ENCODE measurements around the gene LMOD1.

The LMOD1 gene

GRCh38 chr1:201939148-201939547 is 7.2 kb downstream of the LMOD1 start:
- Histone ChIP-seq H2BK5ac (ENCODE audit: low read length) (no peak overlapping the region), H3K14ac (ENCODE audit: low read length) (no peak overlapping the region), H3K4me1 (ENCODE audit: control insufficient read depth in 2 of 2, insufficient read depth in 1 of 2, low read depth in 1 of 2, low read length in 2 of 2) (peaks cover 9 to 12% of the 10 kb centered on the region in 2 donors), H2AK5ac (ENCODE audit: low read depth, low read length) (no peak overlapping the region), H3K4me2 (ENCODE audit: insufficient read depth, low read length, poor library complexity, severe bottlenecking) (no peak overlapping the region), H4K91ac (ENCODE audit: low read depth, low read length, poor library complexity) (no peak overlapping the region), H2BK15ac (ENCODE audit: low read length) (no peak overlapping the region), H3K79me1 (ENCODE audit: low read depth, low read length) (no peaks in the 10 kb centered on the region), H3K36me3 (replicated peaks in 1 of 2; ENCODE audit: control insufficient read depth in 2 of 2, insufficient read depth in 2 of 2, low read length in 2 of 2) (no peaks in the 10 kb centered on the region), H2AFZ (ENCODE audit: low read length) (no peak overlapping the region), H2BK120ac (ENCODE audit: low read depth, low read length) (no peak overlapping the region), H3K18ac (ENCODE audit: low read length) (no peak overlapping the region), H2BK12ac (ENCODE audit: low read length) (no peak overlapping the region), H3K9ac (ENCODE audit: low read depth, low read length, poor library complexity) (no peak overlapping the region), H3K9me3 (replicated peaks in 1 of 2; ENCODE audit: control insufficient read depth in 2 of 2, insufficient read depth in 1 of 2, low read depth in 1 of 2, low read length in 2 of 2) (no peaks in the 10 kb centered on the region), H3K23ac (ENCODE audit: low read depth, low read length, poor library complexity) (no peak overlapping the region), H3K27me3 (ENCODE audit: control insufficient read depth in 3 of 3, insufficient read depth in 3 of 3, low read depth in 1 of 3, low read length in 3 of 3) (peaks cover 0 to 18% (median 0%) of the 10 kb centered on the region in 3 experiments), H3K4ac (ENCODE audit: low read length) (no peak overlapping the region), H4K8ac (ENCODE audit: low read depth, low read length) (no peak overlapping the region), H3K4me3 (ENCODE audit: low read length in 2 of 2) (no peak overlapping the region), H3K27ac (replicated peaks; ENCODE audit: low read length) (no peak overlapping the region)
- no CpG with 5 or more reads among the region's 4 CpGs for WGBS, 2 donors (ENCODE audit: extremely low coverage in 2 of 2, insufficient read length in 2 of 2, insufficient replicate concordance in 1 of 2)
- DNase-seq (ENCODE audit: low spot score) = no peak

GRCh38 chr1:201938440-201939035 is 7.8 kb downstream of the LMOD1 start:
- H3K79me1 ChIP-seq (ENCODE audit: low read depth, low read length) = no peaks in the 10 kb centered on the region
- no peaks in the 10 kb centered on the region for H3K36me3 ChIP-seq (replicated peaks in 1 of 2; ENCODE audit: control insufficient read depth in 2 of 2, insufficient read depth in 2 of 2, low read length in 2 of 2)
- no peak overlapping the region for H2BK12ac ChIP-seq (ENCODE audit: low read length)
- H2BK15ac ChIP-seq (ENCODE audit: low read length) = no peak overlapping the region
- no peak overlapping the region for H3K14ac ChIP-seq (ENCODE audit: low read length)
- no peak overlapping the region for H4K8ac ChIP-seq (ENCODE audit: low read depth, low read length)
- no peak overlapping the region for H3K27ac ChIP-seq (replicated peaks; ENCODE audit: low read length)
- H3K23ac ChIP-seq (ENCODE audit: low read depth, low read length, poor library complexity) = no peak overlapping the region
- H2BK5ac ChIP-seq (ENCODE audit: low read length) = no peak overlapping the region
- H3K9ac ChIP-seq (ENCODE audit: low read depth, low read length, poor library complexity) = no peak overlapping the region
- H2BK120ac ChIP-seq (ENCODE audit: low read depth, low read length) = no peak overlapping the region
- no peak overlapping the region for H3K4me3 ChIP-seq (ENCODE audit: low read length in 2 of 2)
- no peak overlapping the region for H4K91ac ChIP-seq (ENCODE audit: low read depth, low read length, poor library complexity)
- H2AK5ac ChIP-seq (ENCODE audit: low read depth, low read length) = no peak overlapping the region
- peaks cover 0 to 13% (median 0%) of the 10 kb centered on the region in 3 experiments for H3K27me3 ChIP-seq (ENCODE audit: control insufficient read depth in 3 of 3, insufficient read depth in 3 of 3, low read depth in 1 of 3, low read length in 3 of 3)
- no peak overlapping the region for H3K4me2 ChIP-seq (ENCODE audit: insufficient read depth, low read length, poor library complexity, severe bottlenecking)
- H3K4ac ChIP-seq (ENCODE audit: low read length) = no peak overlapping the region
- no peaks in the 10 kb centered on the region for H3K9me3 ChIP-seq (replicated peaks in 1 of 2; ENCODE audit: control insufficient read depth in 2 of 2, insufficient read depth in 1 of 2, low read depth in 1 of 2, low read length in 2 of 2)
- peak overlapping the region; percentile 52 for H2AFZ ChIP-seq (ENCODE audit: low read length)
- no CpG with 5 or more reads among the region's 4 CpGs for WGBS, 2 donors (ENCODE audit: extremely low coverage in 2 of 2, insufficient read length in 2 of 2, insufficient replicate concordance in 1 of 2)
- DNase-seq (ENCODE audit: low spot score) = no peak
- peaks cover 11 to 16% of the 10 kb centered on the region in 2 donors for H3K4me1 ChIP-seq (ENCODE audit: control insufficient read depth in 2 of 2, insufficient read depth in 1 of 2, low read depth in 1 of 2, low read length in 2 of 2)
- no peak overlapping the region for H3K18ac ChIP-seq (ENCODE audit: low read length)

GRCh38 chr1:201937624-201938213 is 8.6 kb downstream of the LMOD1 start:
- 100% methylated on average over 2 of the region's 5 CpGs; no CpG with 5 or more reads in 1 of the 2 donors for WGBS, 2 donors (ENCODE audit: extremely low coverage in 2 of 2, insufficient read length in 2 of 2, insufficient replicate concordance in 1 of 2)
- Histone ChIP-seq H3K4ac (ENCODE audit: low read length) (no peak overlapping the region), H3K4me2 (ENCODE audit: insufficient read depth, low read length, poor library complexity, severe bottlenecking) (no peak overlapping the region), H3K23ac (ENCODE audit: low read depth, low read length, poor library complexity) (no peak overlapping the region), H2BK120ac (ENCODE audit: low read depth, low read length) (no peak overlapping the region), H3K36me3 (replicated peaks in 1 of 2; ENCODE audit: control insufficient read depth in 2 of 2, insufficient read depth in 2 of 2, low read length in 2 of 2) (no peaks in the 10 kb centered on the region), H2AK5ac (ENCODE audit: low read depth, low read length) (no peak overlapping the region), H3K4me3 (ENCODE audit: low read length in 2 of 2) (no peak overlapping the region), H3K14ac (ENCODE audit: low read length) (no peak overlapping the region), H3K79me1 (ENCODE audit: low read depth, low read length) (no peaks in the 10 kb centered on the region), H3K9ac (ENCODE audit: low read depth, low read length, poor library complexity) (no peak overlapping the region), H3K27ac (replicated peaks; ENCODE audit: low read length) (no peak overlapping the region), H4K91ac (ENCODE audit: low read depth, low read length, poor library complexity) (no peak overlapping the region), H3K9me3 (replicated peaks in 1 of 2; ENCODE audit: control insufficient read depth in 2 of 2, insufficient read depth in 1 of 2, low read depth in 1 of 2, low read length in 2 of 2) (no peaks in the 10 kb centered on the region), H3K18ac (ENCODE audit: low read length) (no peak overlapping the region), H2BK12ac (ENCODE audit: low read length) (no peak overlapping the region), H2BK15ac (ENCODE audit: low read length) (no peak overlapping the region), H3K27me3 (ENCODE audit: control insufficient read depth in 3 of 3, insufficient read depth in 3 of 3, low read depth in 1 of 3, low read length in 3 of 3) (peaks cover 0 to 9% (median 0%) of the 10 kb centered on the region in 3 experiments), H2BK5ac (ENCODE audit: low read length) (no peak overlapping the region), H4K8ac (ENCODE audit: low read depth, low read length) (no peak overlapping the region), H3K4me1 (ENCODE audit: control insufficient read depth in 2 of 2, insufficient read depth in 1 of 2, low read depth in 1 of 2, low read length in 2 of 2) (peaks cover 11 to 16% of the 10 kb centered on the region in 2 donors), H2AFZ (ENCODE audit: low read length) (no peak overlapping the region)
- no peak for DNase-seq (ENCODE audit: low spot score)

GRCh38 chr1:201933840-201934430 is 12.4 kb downstream of the LMOD1 start:
- peaks cover 0 to 3% of the 10 kb centered on the region in 2 donors for H3K9me3 ChIP-seq (replicated peaks in 1 of 2; ENCODE audit: control insufficient read depth in 2 of 2, insufficient read depth in 1 of 2, low read depth in 1 of 2, low read length in 2 of 2)
- no peak overlapping the region for H3K27ac ChIP-seq (replicated peaks; ENCODE audit: low read length)
- H3K27me3 ChIP-seq (ENCODE audit: control insufficient read depth in 3 of 3, insufficient read depth in 3 of 3, low read depth in 1 of 3, low read length in 3 of 3) = peaks cover 0 to 23% (median 1%) of the 10 kb centered on the region in 3 experiments
- no peak overlapping the region for H3K4ac ChIP-seq (ENCODE audit: low read length)
- DNase-seq (ENCODE audit: low spot score) = no peak
- H2BK15ac ChIP-seq (ENCODE audit: low read length) = no peak overlapping the region
- H4K8ac ChIP-seq (ENCODE audit: low read depth, low read length) = no peak overlapping the region
- H4K91ac ChIP-seq (ENCODE audit: low read depth, low read length, poor library complexity) = no peak overlapping the region
- H3K79me1 ChIP-seq (ENCODE audit: low read depth, low read length) = no peaks in the 10 kb centered on the region
- no peaks in the 10 kb centered on the region for H3K36me3 ChIP-seq (replicated peaks in 1 of 2; ENCODE audit: control insufficient read depth in 2 of 2, insufficient read depth in 2 of 2, low read length in 2 of 2)
- no peak overlapping the region for H2BK5ac ChIP-seq (ENCODE audit: low read length)
- no peak overlapping the region for H2AK5ac ChIP-seq (ENCODE audit: low read depth, low read length)
- H3K9ac ChIP-seq (ENCODE audit: low read depth, low read length, poor library complexity) = no peak overlapping the region
- no peak overlapping the region for H2BK120ac ChIP-seq (ENCODE audit: low read depth, low read length)
- no peak overlapping the region for H3K4me3 ChIP-seq (ENCODE audit: low read length in 2 of 2)
- H3K14ac ChIP-seq (ENCODE audit: low read length) = no peak overlapping the region
- peak overlapping the region; percentile 76 for H2AFZ ChIP-seq (ENCODE audit: low read length)
- H3K4me2 ChIP-seq (ENCODE audit: insufficient read depth, low read length, poor library complexity, severe bottlenecking) = no peak overlapping the region
- whole genome bisulfite sequencing, 2 donors (ENCODE audit: extremely low coverage in 2 of 2, insufficient read length in 2 of 2, insufficient replicate concordance in 1 of 2) = no CpG with 5 or more reads among the region's 5 CpGs
- no peak overlapping the region for H3K18ac ChIP-seq (ENCODE audit: low read length)
- no peak overlapping the region for H2BK12ac ChIP-seq (ENCODE audit: low read length)
- peaks cover 3 to 5% of the 10 kb centered on the region in 2 donors for H3K4me1 ChIP-seq (ENCODE audit: control insufficient read depth in 2 of 2, insufficient read depth in 1 of 2, low read depth in 1 of 2, low read length in 2 of 2)
- H3K23ac ChIP-seq (ENCODE audit: low read depth, low read length, poor library complexity) = no peak overlapping the region
